Choroid plexus epithelial cell (primary cell): Measurements from ENCODE around the gene DNAJC17.
A peak's percentile ranks its signal among the peaks of the same experiment; 100 is the strongest.

Source experiments
- DNase-seq: peaks from one replicate; pipeline ENCODE4 v3.0.0-alpha.2; 2010; ENCODE audit warnings: low read depth
- H3K4me3 ChIP-seq: 2 replicates; pipeline ENCODE4 v1.5.1; 2011; ENCODE audit warnings: low read depth, mild to moderate bottlenecking, control low read depth, low read length, moderate library complexity
- TF ChIP-seq, protein P1 (sequence below): conservative IDR thresholded peaks from 2 replicates; pipeline ENCODE4 v1.5.1; 2011; ENCODE audit warnings: low read depth, mild to moderate bottlenecking, control low read depth, inconsistent platforms, low read length, moderate library complexity

The DNAJC17 gene

GRCh38 chr15:40723919-40724318 lies 83.4 kb downstream of the DNAJC17 start:
- TF ChIP-seq, protein P1, sequence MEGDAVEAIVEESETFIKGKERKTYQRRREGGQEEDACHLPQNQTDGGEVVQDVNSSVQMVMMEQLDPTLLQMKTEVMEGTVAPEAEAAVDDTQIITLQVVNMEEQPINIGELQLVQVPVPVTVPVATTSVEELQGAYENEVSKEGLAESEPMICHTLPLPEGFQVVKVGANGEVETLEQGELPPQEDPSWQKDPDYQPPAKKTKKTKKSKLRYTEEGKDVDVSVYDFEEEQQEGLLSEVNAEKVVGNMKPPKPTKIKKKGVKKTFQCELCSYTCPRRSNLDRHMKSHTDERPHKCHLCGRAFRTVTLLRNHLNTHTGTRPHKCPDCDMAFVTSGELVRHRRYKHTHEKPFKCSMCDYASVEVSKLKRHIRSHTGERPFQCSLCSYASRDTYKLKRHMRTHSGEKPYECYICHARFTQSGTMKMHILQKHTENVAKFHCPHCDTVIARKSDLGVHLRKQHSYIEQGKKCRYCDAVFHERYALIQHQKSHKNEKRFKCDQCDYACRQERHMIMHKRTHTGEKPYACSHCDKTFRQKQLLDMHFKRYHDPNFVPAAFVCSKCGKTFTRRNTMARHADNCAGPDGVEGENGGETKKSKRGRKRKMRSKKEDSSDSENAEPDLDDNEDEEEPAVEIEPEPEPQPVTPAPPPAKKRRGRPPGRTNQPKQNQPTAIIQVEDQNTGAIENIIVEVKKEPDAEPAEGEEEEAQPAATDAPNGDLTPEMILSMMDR, result no peak
- no peak overlapping the region for H3K4me3 ChIP-seq
- DNase-seq, result no peak

DNA sequence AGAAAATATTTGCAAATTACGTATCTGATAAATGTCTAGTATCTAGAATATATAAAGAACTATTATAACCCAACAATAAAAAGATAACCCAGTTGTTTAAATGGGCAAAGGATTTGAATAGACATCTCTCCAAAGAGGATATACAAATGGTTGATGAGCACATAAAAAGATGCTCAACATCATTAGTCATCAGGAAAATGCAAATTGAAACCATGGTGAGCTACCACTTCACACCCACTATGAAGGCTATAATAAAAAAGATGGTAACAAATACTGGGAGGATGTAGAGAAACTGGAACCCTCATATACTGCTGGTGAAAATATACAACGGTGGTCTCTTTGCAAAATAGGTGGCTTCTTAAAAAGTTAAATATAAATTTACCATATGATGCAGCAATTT lies 84.3 kb downstream of the DNAJC17 start:
- no peak overlapping the region for H3K4me3 ChIP-seq
- DNase-seq, result no peak
- TF ChIP-seq, protein P1, result no peak

DNA sequence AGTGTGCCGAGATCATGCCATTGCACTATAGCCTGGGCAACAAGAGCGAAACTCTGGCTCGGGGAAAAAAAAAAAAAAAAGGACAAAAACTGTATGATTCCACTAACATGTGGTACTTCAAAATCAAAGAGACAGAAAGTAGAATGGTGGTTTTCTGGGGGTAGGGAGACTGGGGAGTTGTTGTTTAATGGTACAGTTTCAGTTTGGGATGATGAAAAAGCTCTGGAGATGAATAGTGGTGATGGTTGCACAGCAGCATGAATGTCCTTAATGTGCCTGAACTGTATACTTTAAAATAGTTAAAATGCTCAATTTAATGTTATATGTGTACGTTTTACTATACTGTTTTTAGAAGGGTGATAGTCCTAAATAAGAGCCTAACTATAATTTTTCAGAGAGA lies 84.9 kb downstream of the DNAJC17 start:
- no peak for DNase-seq
- H3K4me3 ChIP-seq, result no peak overlapping the region
- TF ChIP-seq, protein P1, result no peak

DNA sequence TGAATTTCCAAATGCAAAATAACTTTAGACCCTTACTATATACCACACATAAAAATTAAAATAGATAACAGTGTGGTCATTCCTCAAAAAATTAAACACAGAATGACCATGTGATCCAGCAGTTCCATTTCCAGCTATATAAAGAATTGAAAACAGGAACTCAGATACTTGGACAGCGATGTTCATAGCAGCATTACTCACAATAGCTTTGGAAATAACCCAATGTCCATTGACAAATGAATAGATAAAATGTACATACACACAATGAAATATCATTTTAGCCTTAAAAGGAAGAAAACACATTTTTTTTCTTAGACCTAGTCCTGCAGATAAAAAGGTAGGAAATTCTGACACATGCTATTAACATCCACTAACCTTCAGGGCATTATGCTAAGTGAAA lies 85.6 kb downstream of the DNAJC17 start:
- TF ChIP-seq, protein P1, result no peak
- DNase-seq, result peak; percentile 3
- no peak overlapping the region for H3K4me3 ChIP-seq

GRCh38 chr15:40716165-40716564 lies 91.1 kb downstream of the DNAJC17 start:
- TF ChIP-seq, protein P1, result no peak
- H3K4me3 ChIP-seq, result no peak overlapping the region
- no peak for DNase-seq
